Mucosa of descending colon (tissue), 3 donors: ENCODE measurements around the gene POLR2M. TPM values are rescaled to one million over a fixed set of nuclear protein-coding genes. Genes with fewer than 3 reads are reported as not detected.
A peak's percentile ranks its signal among the peaks of the same experiment; 100 is the strongest.

ENCODE experiments used
- ATAC-seq: fragments of 200-7000 bp; cut with Tn5 transposase; one replicate; pipeline ENCODE4 v1.9.1; 2020; ENCODE audit warnings: mild to moderate bottlenecking, moderate library complexity
- DNase-seq, 3 donors: peaks; one replicate each; pipeline ENCODE4 v3.0.0-alpha.2; 2020
- H3K36me3 ChIP-seq: fragments of 200-600 bp; one replicate; pipeline ENCODE4 v1.8.0; 2021; ENCODE audit warnings: low read depth, mild to moderate bottlenecking
- H3K4me1 ChIP-seq: fragments of 200-600 bp; one replicate; pipeline ENCODE4 v1.8.0; 2021; ENCODE audit warnings: low read depth, mild to moderate bottlenecking
- H3K4me3 ChIP-seq: fragments of 200-600 bp; one replicate; pipeline ENCODE4 v1.8.0; 2021; ENCODE audit warnings: mild to moderate bottlenecking
- H3K9me3 ChIP-seq: fragments of 200-600 bp; one replicate; pipeline ENCODE4 v1.8.0; 2021; ENCODE audit warnings: mild to moderate bottlenecking
- CTCF ChIP-seq: fragments of 200-600 bp; IDR thresholded peaks from one replicate; pipeline ENCODE4 v1.8.0; 2022; ENCODE audit warnings: antibody characterized with exemption, mild to moderate bottlenecking
- intact Hi-C, 2 donors: fragments of 100-400 bp; cut with DNase I in 1 of 2; cut with micrococcal nuclease in 1 of 2; formaldehyde crosslinking; loops; one replicate each; pipeline versions ENCODE4 v1.11.0 to v1.11.1; 2022; cut with DNase I, micrococcal nuclease
- total RNA-seq, 3 donors: library from RNA; stranded (reverse); fragmentation: NEBNext Ultra II Directional in 2 of 3; extraction: Animal tissue kit (Norgen Biotek cat#: 25700) in 2 of 3; gene quantifications; one replicate each; pipeline versions ENCODE4 v1.2.1 to v1.2.4, GENCODE V29; 2021 to 2023
- donor health status: DM: no; HTN: no; CAD: no; lungs with moderate emphysema.
- donor health status: DM: no; HTN: no; CAD: no.
- donor health status: DM: no; HTN: yes; CAD: no.

Gene POLR2M
- total RNA-seq, 3 donors from 2014 or later: 40.4 to 82.8 (median 53.3) TPM

DNA sequence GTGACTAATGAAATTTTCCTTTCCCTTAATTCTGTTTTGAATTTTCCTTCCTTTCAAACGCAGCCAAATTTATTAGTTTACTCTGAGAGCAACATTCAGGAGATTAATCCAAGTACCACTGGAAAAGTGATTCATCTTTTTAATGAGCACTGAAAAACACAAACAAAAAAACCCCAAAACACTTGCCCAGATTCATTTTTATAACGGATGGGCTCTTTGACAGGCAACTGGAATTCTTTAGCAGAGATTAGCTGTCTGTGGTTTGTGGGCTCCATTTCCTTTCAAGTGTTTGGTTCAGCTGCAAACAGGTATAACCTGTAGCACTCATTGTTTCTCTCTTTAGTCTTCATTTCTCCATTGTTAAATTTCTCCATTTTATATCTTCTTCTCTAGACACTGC lies 3.1 kb upstream of the POLR2M start:
- peaks cover 8% of the 10 kb centered on the region for H3K4me1 ChIP-seq
- no peak for TF ChIP-seq CTCF
- intact Hi-C loops: no loop called here
- H3K36me3 ChIP-seq: peaks cover 3% of the 10 kb centered on the region
- no peaks in the 10 kb centered on the region for H3K9me3 ChIP-seq
- H3K4me3 ChIP-seq: no peak overlapping the region
- ATAC-seq (no peak), DNase-seq (no peak)

GRCh38 chr15:57704441-57704840 lies 2.1 kb upstream of the POLR2M start:
- intact Hi-C loops: no loop called here
- no peak for TF ChIP-seq CTCF
- Histone ChIP-seq H3K4me3 (no peak overlapping the region), H3K36me3 (peaks cover 3% of the 10 kb centered on the region), H3K9me3 (no peaks in the 10 kb centered on the region), H3K4me1 (peaks cover 11% of the 10 kb centered on the region)
- DNase-seq (no peak), ATAC-seq (no peak)

GRCh38 chr15:57705746-57706404 lies 639 bp upstream of the POLR2M start:
- Histone ChIP-seq H3K4me1 (peaks cover 11% of the 10 kb centered on the region), H3K36me3 (peaks cover 6% of the 10 kb centered on the region), H3K4me3 (no peak overlapping the region), H3K9me3 (no peaks in the 10 kb centered on the region)
- DNase-seq (peak in 1 of 3 donors; percentile 31), ATAC-seq (peak; percentile 2)
- no peak for TF ChIP-seq CTCF
- intact Hi-C loops: loop anchor here in 1 of 2 donors (5.0 kb wide), 1 partner anchor 144 kb away; no protein-coding TSS in a partner anchor

GRCh38 chr15:57708047-57708446 lies 1.5 kb downstream of the POLR2M start:
- no peak for DNase-seq
- no peaks in the 10 kb centered on the region for H3K9me3 ChIP-seq
- H3K4me3 ChIP-seq: no peak overlapping the region
- no peak for ATAC-seq
- TF ChIP-seq CTCF: no peak
- peaks cover 8% of the 10 kb centered on the region for H3K36me3 ChIP-seq
- intact Hi-C loops: loop anchor here in 1 of 2 donors (5.0 kb wide), 1 partner anchor 146 kb away; no protein-coding TSS in a partner anchor
- H3K4me1 ChIP-seq: peaks cover 11% of the 10 kb centered on the region

GRCh38 chr15:57718309-57718708 lies 11.8 kb downstream of the POLR2M start:
- intact Hi-C loops: no loop called here
- Histone ChIP-seq H3K4me1 (no peaks in the 10 kb centered on the region), H3K9me3 (no peaks in the 10 kb centered on the region), H3K36me3 (peaks cover 5% of the 10 kb centered on the region), H3K4me3 (no peak overlapping the region)
- no peak for TF ChIP-seq CTCF
- DNase-seq: no peak
- ATAC-seq: no peak
